GM06990 (cell line): ENCODE results near the gene MAP3K9.

ENCODE experiments used
- DNase-seq: peaks from one replicate; pipeline ENCODE4 v3.0.0-alpha.2; 2011; ENCODE audit not compliant: insufficient read length; ENCODE audit errors: extremely low read depth
- H3K27me3 ChIP-seq: replicated peaks from 2 replicates; pipeline ENCODE4 v1.6.0; 2011; ENCODE audit warnings: low read length; ENCODE audit not compliant: control insufficient read depth, insufficient read depth
- H3K36me3 ChIP-seq: 2 replicates; pipeline ENCODE4 v1.5.1; 2011; ENCODE audit warnings: low read length; ENCODE audit not compliant: control insufficient read depth, insufficient read depth
- H3K4me3 ChIP-seq: replicated peaks from 2 replicates; pipeline ENCODE4 v1.5.1; 2011; ENCODE audit warnings: low read depth, mild to moderate bottlenecking, control low read depth, low read length
- TF ChIP-seq, protein P1 (sequence below): IDR thresholded peaks from 2 replicates; pipeline ENCODE4 v1.5.1; 2011; ENCODE audit warnings: low read length, control low read depth, mild to moderate bottlenecking, inconsistent platforms; ENCODE audit not compliant: insufficient read depth, poor library complexity, severe bottlenecking

MAP3K9 gene

GRCh38 chr14:70726651-70727375 is 82.5 kb downstream of the MAP3K9 start:
- Histone ChIP-seq H3K27me3 (no peaks in the 10 kb centered on the region), H3K4me3 (no peak overlapping the region), H3K36me3 (peaks cover 10% of the 10 kb centered on the region)
- DNase-seq: no peak
- TF ChIP-seq, protein P1, sequence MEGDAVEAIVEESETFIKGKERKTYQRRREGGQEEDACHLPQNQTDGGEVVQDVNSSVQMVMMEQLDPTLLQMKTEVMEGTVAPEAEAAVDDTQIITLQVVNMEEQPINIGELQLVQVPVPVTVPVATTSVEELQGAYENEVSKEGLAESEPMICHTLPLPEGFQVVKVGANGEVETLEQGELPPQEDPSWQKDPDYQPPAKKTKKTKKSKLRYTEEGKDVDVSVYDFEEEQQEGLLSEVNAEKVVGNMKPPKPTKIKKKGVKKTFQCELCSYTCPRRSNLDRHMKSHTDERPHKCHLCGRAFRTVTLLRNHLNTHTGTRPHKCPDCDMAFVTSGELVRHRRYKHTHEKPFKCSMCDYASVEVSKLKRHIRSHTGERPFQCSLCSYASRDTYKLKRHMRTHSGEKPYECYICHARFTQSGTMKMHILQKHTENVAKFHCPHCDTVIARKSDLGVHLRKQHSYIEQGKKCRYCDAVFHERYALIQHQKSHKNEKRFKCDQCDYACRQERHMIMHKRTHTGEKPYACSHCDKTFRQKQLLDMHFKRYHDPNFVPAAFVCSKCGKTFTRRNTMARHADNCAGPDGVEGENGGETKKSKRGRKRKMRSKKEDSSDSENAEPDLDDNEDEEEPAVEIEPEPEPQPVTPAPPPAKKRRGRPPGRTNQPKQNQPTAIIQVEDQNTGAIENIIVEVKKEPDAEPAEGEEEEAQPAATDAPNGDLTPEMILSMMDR: no peak

DNA sequence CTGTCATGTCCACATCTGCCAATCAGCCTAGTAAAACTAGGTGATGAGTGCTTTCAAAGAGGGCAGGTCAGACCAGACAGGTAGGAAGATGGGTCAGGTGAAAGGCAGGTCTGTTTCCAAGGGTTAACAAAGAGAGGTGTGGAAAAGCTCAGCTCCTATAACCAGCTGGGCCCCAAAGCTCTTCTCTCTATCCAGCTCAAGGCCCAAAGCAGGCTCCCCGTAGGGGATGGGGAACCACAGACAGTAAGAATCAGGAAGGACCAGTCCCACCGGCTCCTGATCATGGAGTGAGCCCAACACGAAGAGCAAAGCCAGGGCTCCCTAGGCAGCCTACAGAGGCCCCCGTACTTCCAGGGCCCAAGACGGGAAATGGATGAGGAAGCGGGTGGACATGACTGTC is 84.4 kb downstream of the MAP3K9 start:
- Histone ChIP-seq H3K27me3 (no peaks in the 10 kb centered on the region), H3K36me3 (peaks cover 4% of the 10 kb centered on the region), H3K4me3 (no peak overlapping the region)
- DNase-seq: no peak
- TF ChIP-seq, protein P1: no peak

DNA sequence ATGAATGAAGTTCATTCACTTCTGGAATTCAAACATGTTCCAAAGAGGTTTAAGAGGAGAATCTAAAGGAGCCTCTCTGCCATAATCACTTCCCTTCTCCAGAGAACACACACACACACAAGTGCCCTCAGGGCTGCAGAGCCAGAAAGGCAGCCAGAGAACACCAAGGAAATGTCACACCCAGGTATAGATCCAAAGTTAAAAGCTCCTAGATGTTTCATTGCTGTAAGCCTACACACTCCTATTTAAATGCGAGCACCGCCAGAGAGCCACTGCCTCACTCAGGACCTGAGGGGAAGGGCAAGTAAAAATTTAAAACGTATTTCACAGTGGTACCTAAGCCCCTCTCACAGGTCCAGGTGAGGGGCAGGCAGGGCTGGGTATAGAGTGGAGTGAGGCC is 85.2 kb downstream of the MAP3K9 start:
- TF ChIP-seq, protein P1: no peak
- Histone ChIP-seq H3K27me3 (no peaks in the 10 kb centered on the region), H3K36me3 (no peaks in the 10 kb centered on the region; the same call in 1 of the 2 replicates), H3K4me3 (no peak overlapping the region)
- DNase-seq: no peak

DNA sequence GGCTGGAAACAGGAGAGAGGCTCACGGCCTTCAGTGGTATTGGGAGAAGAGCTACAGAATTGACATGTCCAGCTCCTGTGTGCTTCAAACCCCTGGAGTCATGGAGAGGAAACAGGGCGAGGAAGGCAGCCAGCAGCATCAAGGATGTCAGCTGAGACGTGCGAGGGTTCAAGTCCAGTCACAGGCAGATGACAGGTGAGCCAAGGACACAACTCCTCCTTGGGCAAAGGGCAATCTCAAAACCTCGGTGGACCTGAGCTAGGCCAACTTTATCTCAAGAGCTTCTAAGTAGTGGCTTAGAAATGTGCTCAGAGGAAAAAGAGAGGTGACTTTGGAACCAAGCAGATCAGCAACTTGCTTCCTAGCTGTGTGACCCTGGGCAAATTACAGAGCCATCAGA is 86.0 kb downstream of the MAP3K9 start:
- H3K4me3 ChIP-seq: no peak overlapping the region
- no peaks in the 10 kb centered on the region; the same call in 1 of the 2 replicates for H3K36me3 ChIP-seq
- no peak for DNase-seq
- TF ChIP-seq, protein P1: no peak
- no peaks in the 10 kb centered on the region for H3K27me3 ChIP-seq

DNA sequence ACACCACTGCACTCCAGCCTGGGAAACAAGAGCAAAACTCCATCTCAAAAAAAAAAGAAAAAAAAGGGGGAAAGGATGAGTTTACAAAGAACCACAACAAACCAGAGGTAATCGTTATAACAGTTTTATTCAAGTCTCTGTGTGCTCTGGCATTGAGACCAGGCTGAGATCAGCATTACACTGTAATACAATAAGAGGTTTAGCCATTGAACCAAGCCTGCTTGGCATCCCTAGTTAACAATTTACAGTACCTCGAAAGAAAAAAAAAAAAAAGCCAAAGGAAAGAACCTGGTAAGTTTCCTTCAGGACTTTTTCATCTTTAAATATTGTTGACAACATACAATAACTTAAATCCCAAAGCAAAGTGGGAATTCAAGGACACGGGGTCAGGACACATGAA is 86.9 kb downstream of the MAP3K9 start:
- TF ChIP-seq, protein P1: no peak
- DNase-seq: no peak

DNA sequence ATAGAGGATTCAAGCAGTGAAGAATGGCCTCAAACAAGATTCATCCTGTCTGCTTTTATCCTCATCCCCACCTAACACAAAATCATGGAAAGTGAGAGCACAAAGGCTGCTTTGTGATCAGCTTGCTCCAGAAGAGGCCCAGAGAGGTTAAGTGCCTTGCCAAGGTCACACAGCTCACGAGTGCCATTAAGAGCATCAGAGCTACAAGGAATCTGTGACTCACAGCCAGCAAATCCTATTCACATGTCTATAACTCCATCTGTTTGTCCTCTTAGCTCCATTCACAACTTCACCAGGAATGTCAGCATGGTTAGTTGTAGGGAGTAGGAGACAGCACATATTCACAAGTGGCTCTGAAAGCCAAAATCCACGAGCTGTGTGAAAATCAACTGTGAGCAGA is 87.8 kb downstream of the MAP3K9 start:
- no peak overlapping the region for H3K4me3 ChIP-seq
- TF ChIP-seq, protein P1: no peak
- DNase-seq: no peak
- H3K36me3 ChIP-seq: no peaks in the 10 kb centered on the region
- no peaks in the 10 kb centered on the region for H3K27me3 ChIP-seq

More for the DNA sequence above, 86.9 kb downstream of the MAP3K9 start:
- Histone ChIP-seq H3K27me3 (no peaks in the 10 kb centered on the region), H3K36me3 (no peaks in the 10 kb centered on the region), H3K4me3 (no peak overlapping the region)
